ENCODE results near the gene TOM1L2.

TOM1L2 gene

DNA sequence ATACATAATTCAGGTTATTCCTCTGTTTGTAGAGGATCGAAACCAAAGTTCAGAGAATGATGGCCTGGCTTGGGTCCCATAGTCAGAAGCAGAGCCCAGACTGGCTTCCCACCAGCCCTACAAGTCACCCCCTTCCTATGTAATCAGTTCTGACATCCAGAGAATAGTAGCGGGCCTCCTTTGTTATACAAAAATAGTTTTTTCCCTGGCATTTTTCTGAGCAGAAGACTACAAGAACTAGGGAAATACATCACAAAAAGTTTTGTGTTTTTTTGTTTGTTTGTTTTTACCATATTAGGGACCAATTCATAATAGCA is 47.6 kb upstream of the TOM1L2 start:
- TF ChIP-seq, protein P1, sequence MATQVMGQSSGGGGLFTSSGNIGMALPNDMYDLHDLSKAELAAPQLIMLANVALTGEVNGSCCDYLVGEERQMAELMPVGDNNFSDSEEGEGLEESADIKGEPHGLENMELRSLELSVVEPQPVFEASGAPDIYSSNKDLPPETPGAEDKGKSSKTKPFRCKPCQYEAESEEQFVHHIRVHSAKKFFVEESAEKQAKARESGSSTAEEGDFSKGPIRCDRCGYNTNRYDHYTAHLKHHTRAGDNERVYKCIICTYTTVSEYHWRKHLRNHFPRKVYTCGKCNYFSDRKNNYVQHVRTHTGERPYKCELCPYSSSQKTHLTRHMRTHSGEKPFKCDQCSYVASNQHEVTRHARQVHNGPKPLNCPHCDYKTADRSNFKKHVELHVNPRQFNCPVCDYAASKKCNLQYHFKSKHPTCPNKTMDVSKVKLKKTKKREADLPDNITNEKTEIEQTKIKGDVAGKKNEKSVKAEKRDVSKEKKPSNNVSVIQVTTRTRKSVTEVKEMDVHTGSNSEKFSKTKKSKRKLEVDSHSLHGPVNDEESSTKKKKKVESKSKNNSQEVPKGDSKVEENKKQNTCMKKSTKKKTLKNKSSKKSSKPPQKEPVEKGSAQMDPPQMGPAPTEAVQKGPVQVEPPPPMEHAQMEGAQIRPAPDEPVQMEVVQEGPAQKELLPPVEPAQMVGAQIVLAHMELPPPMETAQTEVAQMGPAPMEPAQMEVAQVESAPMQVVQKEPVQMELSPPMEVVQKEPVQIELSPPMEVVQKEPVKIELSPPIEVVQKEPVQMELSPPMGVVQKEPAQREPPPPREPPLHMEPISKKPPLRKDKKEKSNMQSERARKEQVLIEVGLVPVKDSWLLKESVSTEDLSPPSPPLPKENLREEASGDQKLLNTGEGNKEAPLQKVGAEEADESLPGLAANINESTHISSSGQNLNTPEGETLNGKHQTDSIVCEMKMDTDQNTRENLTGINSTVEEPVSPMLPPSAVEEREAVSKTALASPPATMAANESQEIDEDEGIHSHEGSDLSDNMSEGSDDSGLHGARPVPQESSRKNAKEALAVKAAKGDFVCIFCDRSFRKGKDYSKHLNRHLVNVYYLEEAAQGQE (IDR thresholded peaks at IDR 0.05; ENCODE audit: insufficient replicate concordance, low read depth), result no peak
- TF ChIP-seq GABPA (IDR thresholded peaks at IDR 0.05; ENCODE audit: low read depth) (no peak), SPI1 (IDR thresholded peaks at IDR 0.05; ENCODE audit: borderline replicate concordance, low read depth) (no peak), POLR2AphosphoS5 (IDR thresholded peaks at IDR 0.05; ENCODE audit: low read depth) (no peak)
- TF ChIP-seq, protein P2, sequence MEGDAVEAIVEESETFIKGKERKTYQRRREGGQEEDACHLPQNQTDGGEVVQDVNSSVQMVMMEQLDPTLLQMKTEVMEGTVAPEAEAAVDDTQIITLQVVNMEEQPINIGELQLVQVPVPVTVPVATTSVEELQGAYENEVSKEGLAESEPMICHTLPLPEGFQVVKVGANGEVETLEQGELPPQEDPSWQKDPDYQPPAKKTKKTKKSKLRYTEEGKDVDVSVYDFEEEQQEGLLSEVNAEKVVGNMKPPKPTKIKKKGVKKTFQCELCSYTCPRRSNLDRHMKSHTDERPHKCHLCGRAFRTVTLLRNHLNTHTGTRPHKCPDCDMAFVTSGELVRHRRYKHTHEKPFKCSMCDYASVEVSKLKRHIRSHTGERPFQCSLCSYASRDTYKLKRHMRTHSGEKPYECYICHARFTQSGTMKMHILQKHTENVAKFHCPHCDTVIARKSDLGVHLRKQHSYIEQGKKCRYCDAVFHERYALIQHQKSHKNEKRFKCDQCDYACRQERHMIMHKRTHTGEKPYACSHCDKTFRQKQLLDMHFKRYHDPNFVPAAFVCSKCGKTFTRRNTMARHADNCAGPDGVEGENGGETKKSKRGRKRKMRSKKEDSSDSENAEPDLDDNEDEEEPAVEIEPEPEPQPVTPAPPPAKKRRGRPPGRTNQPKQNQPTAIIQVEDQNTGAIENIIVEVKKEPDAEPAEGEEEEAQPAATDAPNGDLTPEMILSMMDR (IDR thresholded peaks at IDR 0.05; ENCODE audit: insufficient read depth, low read length), result no peak
- Histone ChIP-seq H3K4me3 (replicated peaks; ENCODE audit: insufficient read depth, low read length) (no peak overlapping the region), H3K27me3 (ENCODE audit: insufficient read depth, poor library complexity, severe bottlenecking) (no peaks in the 10 kb centered on the region), H3K27ac (replicated peaks) (no peak overlapping the region)
- no peak for DNase-seq (ENCODE audit: low read depth in 1 of 2, low spot score in 1 of 2)

DNA sequence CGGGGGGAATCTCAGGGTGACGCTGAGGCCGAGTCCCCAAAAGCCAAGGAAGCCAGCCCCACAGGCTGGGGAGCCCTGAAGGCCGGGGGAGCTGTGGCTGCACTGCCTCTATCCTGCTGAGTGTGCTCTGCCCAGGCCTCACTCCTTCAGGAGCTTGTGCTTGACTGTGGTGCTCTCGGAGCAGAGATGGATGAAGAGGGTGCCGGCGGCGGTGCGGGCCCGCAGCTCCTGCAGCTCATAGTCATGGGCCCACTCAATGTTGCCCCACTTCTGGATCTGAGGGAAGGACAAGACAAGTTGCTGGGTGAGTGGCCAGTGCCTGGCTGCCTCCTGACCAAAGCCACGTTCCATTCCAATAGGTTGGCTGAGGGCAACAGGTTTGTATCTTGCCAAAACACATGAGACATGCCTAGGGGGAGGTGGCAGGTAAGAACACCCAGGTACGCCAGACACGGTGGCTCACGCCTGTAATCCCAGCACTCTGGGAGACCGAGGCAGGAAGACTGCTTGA is 46.3 kb upstream of the TOM1L2 start:
- DNase-seq (ENCODE audit: low read depth in 1 of 2, low spot score in 1 of 2), result no peak
- no peaks in the 10 kb centered on the region for H3K27me3 ChIP-seq (ENCODE audit: insufficient read depth, poor library complexity, severe bottlenecking)
- no peak overlapping the region for H3K27ac ChIP-seq (replicated peaks)
- no peak overlapping the region for H3K4me3 ChIP-seq (replicated peaks; ENCODE audit: insufficient read depth, low read length)
- TF ChIP-seq SPI1 (IDR thresholded peaks at IDR 0.05; ENCODE audit: borderline replicate concordance, low read depth) (no peak), GABPA (IDR thresholded peaks at IDR 0.05; ENCODE audit: low read depth) (no peak), POLR2AphosphoS5 (IDR thresholded peaks at IDR 0.05; ENCODE audit: low read depth) (no peak)
- TF ChIP-seq, protein P1 (IDR thresholded peaks at IDR 0.05; ENCODE audit: insufficient replicate concordance, low read depth), result no peak
- TF ChIP-seq, protein P2 (IDR thresholded peaks at IDR 0.05; ENCODE audit: insufficient read depth, low read length), result no peak

- TF ChIP-seq POLR2AphosphoS5 (IDR thresholded peaks at IDR 0.05; ENCODE audit: low read depth), result no peak
- no peak for TF ChIP-seq GABPA (IDR thresholded peaks at IDR 0.05; ENCODE audit: low read depth)
- TF ChIP-seq, protein P1 (IDR thresholded peaks at IDR 0.05; ENCODE audit: insufficient replicate concordance, low read depth), result no peak
- TF ChIP-seq, protein P2 (IDR thresholded peaks at IDR 0.05; ENCODE audit: insufficient read depth, low read length), result no peak
- no peak for TF ChIP-seq SPI1 (IDR thresholded peaks at IDR 0.05; ENCODE audit: borderline replicate concordance, low read depth)
- no peak overlapping the region for H3K27ac ChIP-seq (replicated peaks)
- no peak overlapping the region for H3K4me3 ChIP-seq (replicated peaks; ENCODE audit: insufficient read depth, low read length)
- no peak for DNase-seq (ENCODE audit: low read depth in 1 of 2, low spot score in 1 of 2)
- H3K27me3 ChIP-seq (ENCODE audit: insufficient read depth, poor library complexity, severe bottlenecking), result no peaks in the 10 kb centered on the region
These were observed 45.8 kb upstream of the TOM1L2 start for GRCh38 chr17:18017958-18018357.
